ENCODE measurements around the gene FAM228A. TPM values are rescaled to one million over a fixed set of nuclear protein-coding genes. Genes with fewer than 3 reads are reported as not detected.

Gene FAM228A
- total and polyA plus RNA-seq, 2 donors from 2014 or later: 0.39 to 0.76 TPM

DNA sequence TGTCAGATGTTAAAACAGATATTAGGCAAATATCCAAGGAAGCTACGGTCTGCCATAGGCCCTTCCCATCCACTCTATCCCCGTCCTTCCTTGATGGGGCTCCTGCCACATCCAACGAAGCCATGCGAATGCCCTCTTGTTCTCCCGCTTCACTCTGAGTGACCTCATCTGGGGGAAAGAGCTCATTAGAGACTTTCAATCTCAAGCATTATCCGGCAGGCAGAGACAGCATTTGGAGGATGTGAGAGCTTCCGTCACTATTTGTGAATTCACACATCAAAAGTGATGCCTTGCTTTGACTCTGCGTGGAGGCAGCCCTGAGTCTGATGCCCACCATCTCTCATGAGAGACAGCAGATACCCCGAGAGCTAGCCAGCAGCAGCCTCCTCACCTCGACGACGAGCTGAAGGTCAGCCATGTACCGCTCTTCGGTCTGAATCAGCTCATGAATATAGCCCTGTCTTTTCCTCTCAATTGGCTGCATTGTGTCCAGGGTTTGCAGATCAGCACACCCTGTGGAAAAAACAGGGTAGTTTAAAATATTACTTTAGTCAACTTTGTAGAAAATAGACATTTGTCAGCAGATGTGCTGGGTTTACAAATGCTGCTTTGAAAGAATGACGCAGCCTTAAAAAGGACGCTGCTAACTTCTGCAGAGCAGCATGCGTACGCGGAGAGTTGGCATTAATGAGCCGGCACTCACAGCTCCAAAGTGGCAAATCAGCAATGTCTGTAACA, 45.9 kb downstream of the FAM228A start:
- no peaks in the 10 kb centered on the region for H3K4me1 ChIP-seq (ENCODE audit: control insufficient read depth in 2 of 3, insufficient read depth in 2 of 3, low read depth in 1 of 3, low read length in 3 of 3)
- H3K9ac ChIP-seq (ENCODE audit: low read length in 3 of 3): no peak overlapping the region
- no peaks in the 10 kb centered on the region for H3K9me3 ChIP-seq (ENCODE audit: control insufficient read depth in 2 of 3, insufficient read depth in 1 of 3, low read length in 3 of 3)
- no peaks in the 10 kb centered on the region for H3K27me3 ChIP-seq (ENCODE audit: control insufficient read depth, insufficient read depth, low read length)
- FAIRE-seq: no peak
- no peak for DNase-seq
- peaks cover 0 to 22% (median 12%) of the 10 kb centered on the region in 3 donors for H3K36me3 ChIP-seq (ENCODE audit: control insufficient read depth in 2 of 3, insufficient read depth in 3 of 3, low read length in 3 of 3)
- TF ChIP-seq, protein P1, sequence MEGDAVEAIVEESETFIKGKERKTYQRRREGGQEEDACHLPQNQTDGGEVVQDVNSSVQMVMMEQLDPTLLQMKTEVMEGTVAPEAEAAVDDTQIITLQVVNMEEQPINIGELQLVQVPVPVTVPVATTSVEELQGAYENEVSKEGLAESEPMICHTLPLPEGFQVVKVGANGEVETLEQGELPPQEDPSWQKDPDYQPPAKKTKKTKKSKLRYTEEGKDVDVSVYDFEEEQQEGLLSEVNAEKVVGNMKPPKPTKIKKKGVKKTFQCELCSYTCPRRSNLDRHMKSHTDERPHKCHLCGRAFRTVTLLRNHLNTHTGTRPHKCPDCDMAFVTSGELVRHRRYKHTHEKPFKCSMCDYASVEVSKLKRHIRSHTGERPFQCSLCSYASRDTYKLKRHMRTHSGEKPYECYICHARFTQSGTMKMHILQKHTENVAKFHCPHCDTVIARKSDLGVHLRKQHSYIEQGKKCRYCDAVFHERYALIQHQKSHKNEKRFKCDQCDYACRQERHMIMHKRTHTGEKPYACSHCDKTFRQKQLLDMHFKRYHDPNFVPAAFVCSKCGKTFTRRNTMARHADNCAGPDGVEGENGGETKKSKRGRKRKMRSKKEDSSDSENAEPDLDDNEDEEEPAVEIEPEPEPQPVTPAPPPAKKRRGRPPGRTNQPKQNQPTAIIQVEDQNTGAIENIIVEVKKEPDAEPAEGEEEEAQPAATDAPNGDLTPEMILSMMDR (IDR thresholded peaks at IDR 0.05; ENCODE audit: borderline replicate concordance, extremely low read depth, insufficient read depth): no peak
- H3K4me3 ChIP-seq (ENCODE audit: low read length in 3 of 3): no peak overlapping the region
- intact Hi-C loops (cut with DNase I): no loop called here
- no peak overlapping the region for H3K27ac ChIP-seq (ENCODE audit: low read depth in 2 of 2, low read length in 2 of 2)

GRCh38 chr2:24221343-24222050, 46.6 kb downstream of the FAM228A start:
- DNase-seq: no peak
- no peak overlapping the region for H3K4me3 ChIP-seq (ENCODE audit: low read length in 3 of 3)
- TF ChIP-seq, protein P1 (IDR thresholded peaks at IDR 0.05; ENCODE audit: borderline replicate concordance, extremely low read depth, insufficient read depth): no peak
- no peaks in the 10 kb centered on the region for H3K9me3 ChIP-seq (ENCODE audit: control insufficient read depth in 2 of 3, insufficient read depth in 1 of 3, low read length in 3 of 3)
- H3K27ac ChIP-seq (ENCODE audit: low read depth in 2 of 2, low read length in 2 of 2): no peak overlapping the region
- intact Hi-C loops (cut with DNase I): no loop called here
- peaks cover 0 to 19% (median 15%) of the 10 kb centered on the region in 3 donors for H3K36me3 ChIP-seq (ENCODE audit: control insufficient read depth in 2 of 3, insufficient read depth in 3 of 3, low read length in 3 of 3)
- H3K27me3 ChIP-seq (ENCODE audit: control insufficient read depth, insufficient read depth, low read length): no peaks in the 10 kb centered on the region
- H3K9ac ChIP-seq (ENCODE audit: low read length in 3 of 3): no peak overlapping the region
- no peak for FAIRE-seq
- H3K4me1 ChIP-seq (ENCODE audit: control insufficient read depth in 2 of 3, insufficient read depth in 2 of 3, low read depth in 1 of 3, low read length in 3 of 3): no peaks in the 10 kb centered on the region

GRCh38 chr2:24222946-24223345, 48.1 kb downstream of the FAM228A start:
- H3K9ac ChIP-seq (ENCODE audit: low read length in 3 of 3): no peak overlapping the region
- H3K36me3 ChIP-seq (ENCODE audit: control insufficient read depth in 2 of 3, insufficient read depth in 3 of 3, low read length in 3 of 3): peaks cover 0 to 18% (median 15%) of the 10 kb centered on the region in 3 donors
- no peaks in the 10 kb centered on the region for H3K4me1 ChIP-seq (ENCODE audit: control insufficient read depth in 2 of 3, insufficient read depth in 2 of 3, low read depth in 1 of 3, low read length in 3 of 3)
- H3K27ac ChIP-seq (ENCODE audit: low read depth in 2 of 2, low read length in 2 of 2): no peak overlapping the region
- intact Hi-C loops (cut with DNase I): no loop called here
- FAIRE-seq: no peak
- H3K4me3 ChIP-seq (ENCODE audit: low read length in 3 of 3): no peak overlapping the region
- H3K27me3 ChIP-seq (ENCODE audit: control insufficient read depth, insufficient read depth, low read length): no peaks in the 10 kb centered on the region
- no peak for DNase-seq
- H3K9me3 ChIP-seq (ENCODE audit: control insufficient read depth in 2 of 3, insufficient read depth in 1 of 3, low read length in 3 of 3): no peaks in the 10 kb centered on the region
- TF ChIP-seq, protein P1 (IDR thresholded peaks at IDR 0.05; ENCODE audit: borderline replicate concordance, extremely low read depth, insufficient read depth): no peak
